GM19452 (cell line): ENCODE results near the gene DES.
"Not testable (repeated sequence)": the region's sequence is repeated elsewhere in the genome, so short reads cannot be mapped to it uniquely, and the experiment has no call there.

ENCODE experiments used
- ATAC-seq: cut with Tn5 transposase; IDR thresholded peaks from one replicate; pipeline ENCODE4 v1.9.1; 2021; ENCODE audit not compliant: unreplicated experiment

Gene DES

GRCh38 chr2:219418155-219419011 lies at the start of gene DES:
DES (plus strand) TSS chr2:219418377; CDS start chr2:219418463, 86 bp downstream.
- ATAC-seq: no peak

GRCh38 chr2:219368690-219369191 lies 49.4 kb upstream of the DES start:
- ATAC-seq: no peak

- no peak for ATAC-seq
These were observed 48.7 kb upstream of the DES start for GRCh38 chr2:219369447-219369861.

GRCh38 chr2:219378163-219378851 lies 39.9 kb upstream of the DES start:
- no peak for ATAC-seq

- no peak for ATAC-seq
These were observed 37.3 kb upstream of the DES start for GRCh38 chr2:219380926-219381325.

- ATAC-seq: no peak
These were observed 36.7 kb upstream of the DES start for GRCh38 chr2:219381448-219381847.

GRCh38 chr2:219384083-219384713 lies 34.0 kb upstream of the DES start:
- no peak for ATAC-seq

GRCh38 chr2:219384859-219385258 lies 33.3 kb upstream of the DES start:
- ATAC-seq: no peak

- ATAC-seq: no peak
These were observed 32.1 kb upstream of the DES start for GRCh38 chr2:219385958-219386520.

- no peak for ATAC-seq
These were observed 31.5 kb upstream of the DES start for GRCh38 chr2:219386532-219387280.

GRCh38 chr2:219387306-219388120 lies 30.7 kb upstream of the DES start, which contains the start of gene DNPEP:
DNPEP (minus strand) TSS chr2:219387912; CDS start chr2:219387794, 118 bp downstream.
- ATAC-seq: peak; percentile 56

- peak; percentile 86 for ATAC-seq
These were observed 29.9 kb upstream of the DES start for GRCh38 chr2:219388121-219388906.

GRCh38 chr2:219388907-219389156 lies 29.3 kb upstream of the DES start:
- no peak for ATAC-seq

- no peak for ATAC-seq
These were observed 25.4 kb upstream of the DES start for GRCh38 chr2:219392754-219393153.

- not testable (repeated sequence) for ATAC-seq
These were observed 23.1 kb upstream of the DES start for GRCh38 chr2:219395056-219395455.

GRCh38 chr2:219395609-219396008 lies 22.6 kb upstream of the DES start:
- no peak for ATAC-seq

- no peak for ATAC-seq
These were observed 21.2 kb upstream of the DES start for GRCh38 chr2:219396863-219397457.

GRCh38 chr2:219398721-219399363 lies 19.3 kb upstream of the DES start:
- no peak for ATAC-seq
